IMR-90 (cell line): ENCODE measurements around the gene ANTXR2. TPM values are rescaled to one million over a fixed set of nuclear protein-coding genes. Genes with fewer than 3 reads are reported as not detected.

Source experiments
- ATAC-seq: fragments of 200-7000 bp; cut with Tn5 transposase; 2 replicates; pipeline ENCODE4 v1.9.1; 2020; ENCODE audit warnings: low read depth, mild to moderate bottlenecking, moderate library complexity
- BruUV-seq: library from RNA; stranded (reverse); fragments of 400-500 nt; replicated peaks from 2 replicates; lab custom pipeline; 2021; lab: Mats Ljungman, UMichigan
- CTCF ChIA-PET: fragments of 300-600 bp; formaldehyde crosslinking; extraction: SDS; loops from one replicate; lab custom pipeline; 2021; ENCODE audit warnings: antibody characterized with exemption; lab: Yijun Ruan, JAX
- POLR2A ChIA-PET: fragments of 300-600 bp; sonication (Branson Sonifier 250); formaldehyde crosslinking; loops from one replicate; lab custom pipeline; 2022; ENCODE audit warnings: antibody characterized with exemption; ENCODE audit not compliant: unreplicated experiment; lab: Charles Lee
- DNase-seq: peaks from one replicate; pipeline ENCODE4 v3.0.0; 2013
- H2AFZ ChIP-seq: replicated peaks from 2 replicates; pipeline ENCODE3; 2013; ENCODE audit warnings: low read length, mild to moderate bottlenecking; ENCODE audit not compliant: poor library complexity
- H2AK5ac ChIP-seq: 2 replicates; pipeline ENCODE4 v1.6.1; 2013; ENCODE audit warnings: low read depth, low read length, inconsistent platforms
- H2AK9ac ChIP-seq: replicated peaks from 2 replicates; pipeline ENCODE3; 2013; ENCODE audit warnings: mild to moderate bottlenecking, low read depth, low read length, moderate library complexity; ENCODE audit not compliant: poor library complexity
- H2BK120ac ChIP-seq: 2 replicates; pipeline ENCODE4 v1.6.1; 2013; ENCODE audit warnings: low read depth, low read length, inconsistent platforms
- H2BK15ac ChIP-seq: 3 replicates; pipeline ENCODE4 v1.6.1; 2013; ENCODE audit warnings: low read depth, low read length, inconsistent platforms
- H2BK20ac ChIP-seq: 2 replicates; pipeline ENCODE4 v1.6.1; 2013; ENCODE audit warnings: low read depth, mild to moderate bottlenecking, inconsistent platforms, low read length, moderate library complexity
- H2BK5ac ChIP-seq: 2 replicates; pipeline ENCODE4 v1.6.1; 2013; ENCODE audit warnings: mild to moderate bottlenecking, low read depth, low read length, inconsistent platforms; ENCODE audit not compliant: poor library complexity, severe bottlenecking
- H3K14ac ChIP-seq: replicated peaks from 2 replicates; pipeline ENCODE4 v1.6.1; 2013; ENCODE audit warnings: low read depth, low read length, inconsistent platforms
- H3K18ac ChIP-seq: 2 replicates; pipeline ENCODE4 v1.6.1; 2013; ENCODE audit warnings: low read depth, low read length, control low read depth
- H3K23ac ChIP-seq: 2 replicates; pipeline ENCODE4 v1.6.1; 2013; ENCODE audit warnings: low read depth, low read length, inconsistent platforms
- H3K27ac ChIP-seq: 2 replicates; pipeline ENCODE4 v1.5.1; 2013; ENCODE audit warnings: mild to moderate bottlenecking, control low read depth, low read length; ENCODE audit not compliant: insufficient read depth
- H3K27me3 ChIP-seq: 2 replicates; pipeline ENCODE4 v1.6.1; 2013; ENCODE audit warnings: low read length; ENCODE audit not compliant: control insufficient read depth, insufficient read depth
- H3K36me3 ChIP-seq: 2 replicates; pipeline ENCODE4 v1.6.1; 2013; ENCODE audit warnings: low read length, mixed read lengths; ENCODE audit not compliant: control insufficient read depth, insufficient read depth
- H3K4ac ChIP-seq: 2 replicates; pipeline ENCODE4 v1.6.1; 2013; ENCODE audit warnings: low read depth, low read length, inconsistent platforms
- H3K4me1 ChIP-seq: 2 replicates; pipeline ENCODE4 v1.6.1; 2013; ENCODE audit warnings: low read length, mixed read lengths; ENCODE audit not compliant: control insufficient read depth, insufficient read depth
- H3K4me2 ChIP-seq: 2 replicates; pipeline ENCODE4 v1.6.1; 2013; ENCODE audit warnings: low read depth, mild to moderate bottlenecking, control low read depth, low read length, moderate library complexity
- H3K4me3 ChIP-seq: 2 replicates; pipeline ENCODE4 v1.5.1; 2013; ENCODE audit warnings: low read depth, mild to moderate bottlenecking, control low read depth, low read length, moderate library complexity; ENCODE audit not compliant: insufficient read depth
- H3K56ac ChIP-seq: 2 replicates; pipeline ENCODE4 v1.6.1; 2013; ENCODE audit warnings: low read length, inconsistent platforms; ENCODE audit not compliant: insufficient read depth; ENCODE audit errors: extremely low read depth
- H3K79me1 ChIP-seq, 2 experiments: 2 replicates each; pipeline ENCODE4 v1.6.1; 2013; ENCODE audit warnings: low read length in 2 of 2, inconsistent platforms in 1 of 2, low read depth in 1 of 2
- H3K9ac ChIP-seq: 2 replicates; pipeline ENCODE4 v1.6.1; 2013; ENCODE audit warnings: low read depth, low read length, control low read depth
- H3K9me1 ChIP-seq: 2 replicates; pipeline ENCODE4 v1.6.1; 2013; ENCODE audit warnings: low read length, inconsistent platforms; ENCODE audit not compliant: insufficient read depth
- H3K9me3 ChIP-seq: 2 replicates; pipeline ENCODE4 v1.6.1; 2013; ENCODE audit warnings: low read length; ENCODE audit not compliant: control insufficient read depth, insufficient read depth
- H4K20me1 ChIP-seq: 2 replicates; pipeline ENCODE4 v1.6.1; 2013; ENCODE audit warnings: low read length, inconsistent platforms; ENCODE audit not compliant: insufficient read depth
- H4K5ac ChIP-seq: 2 replicates; pipeline ENCODE4 v1.6.1; 2013; ENCODE audit warnings: mild to moderate bottlenecking, low read depth, low read length, control low read depth
- H4K8ac ChIP-seq, 2 experiments: 2 replicates each; pipeline ENCODE4 v1.6.1; 2013; ENCODE audit warnings: low read depth in 2 of 2, low read length in 2 of 2, control low read depth in 1 of 2, inconsistent platforms in 1 of 2
- H4K91ac ChIP-seq: 2 replicates; pipeline ENCODE4 v1.6.1; 2013; ENCODE audit warnings: low read depth, low read length, inconsistent platforms; ENCODE audit not compliant: insufficient read depth
- FOS ChIP-seq: fragments of 150-350 bp; IDR thresholded peaks from 2 replicates; pipeline ENCODE4 v1.6.1; 2016; ENCODE audit warnings: low read depth, low read length
- RAD21 ChIP-seq: IDR thresholded peaks from 2 replicates; pipeline ENCODE4 v1.6.1; 2012; ENCODE audit warnings: low read length, improper control_type of control experiment
- WGBS, 2 experiments: methylation state at CpG; one replicate each; pipeline versions ENCODE4 v1.1.5 to v1.1.7; 2013; ENCODE audit warnings: missing lambda C conversion rate in 2 of 2; ENCODE audit not compliant: insufficient read length in 1 of 2; ENCODE audit errors: extremely low coverage in 2 of 2; 5-methylcytosine and 5-hydroxymethylcytosine counted together
- dilution Hi-C: fragments of 300-500 bp; cut with HindIII; formaldehyde crosslinking; loops from one replicate; pipeline ENCODE4 v1.14.3; 2018; ENCODE audit warnings: low sequenced_read_pairs; ENCODE audit not compliant: unreplicated experiment
- in situ Hi-C: fragments of 300-500 bp; cut with MboI; formaldehyde crosslinking; loops from 3 replicates; pipeline ENCODE4 v1.14.3; 2019; ENCODE audit warnings: low sequenced_read_pairs, inconsistent platforms, mixed read lengths
- intact Hi-C: fragments of 100-400 bp; cut with micrococcal nuclease; formaldehyde crosslinking; loops from 2 replicates; pipeline ENCODE4 v1.10.0; 2022
- polyA plus RNA-seq, 3 experiments: library from polyadenylated mRNA; depleted of rRNA; stranded (reverse); fragments of >200 nt; gene quantifications; 2 replicates each; pipeline ENCODE4 v1.2.3, GENCODE V29; 2012; ENCODE audit warnings: low replicate concordance in 1 of 3
- total RNA-seq: library from RNA; depleted of rRNA; stranded (reverse); fragments of >200 nt; gene quantifications from 2 replicates; pipeline ENCODE4 v1.2.3, GENCODE V29; 2012

ANTXR2 gene
- total and polyA plus RNA-seq, 2 of the 4 experiments (the other 2 are of a cell fraction) = 46.8 to 88.5 TPM

- Histone ChIP-seq H3K9ac (no peak overlapping the region), H3K36me3 (no peaks in the 10 kb centered on the region), H3K56ac (no peak overlapping the region), H3K27ac (no peak overlapping the region), H3K79me1 (no peaks in the 10 kb centered on the region), H4K91ac (no peak overlapping the region), H2AFZ (no peak overlapping the region), H3K18ac (no peak overlapping the region), H3K4me1 (peaks cover 2% of the 10 kb centered on the region; the same call in 1 of the 2 replicates), H4K20me1 (no peaks in the 10 kb centered on the region), H3K14ac (no peak overlapping the region), H2AK5ac (no peak overlapping the region), H3K23ac (no peak overlapping the region), H2BK5ac (no peak overlapping the region), H2AK9ac (no peak overlapping the region), H2BK20ac (no peak overlapping the region), H4K5ac (no peak overlapping the region), H2BK15ac (no peak overlapping the region), H3K27me3 (no peaks in the 10 kb centered on the region), H3K9me1 (no peaks in the 10 kb centered on the region), H4K8ac (no peak overlapping the region), H3K4me3 (no peak overlapping the region), H3K9me3 (no peaks in the 10 kb centered on the region), H2BK120ac (no peak overlapping the region), H3K4me2 (no peak overlapping the region), H3K4ac (no peak overlapping the region)
- TF ChIP-seq FOS (peak; percentile 31; the same call in 1 of the 2 replicates), RAD21 (no peak)
- WGBS, 2 experiments = no CpG with 5 or more reads among the region's 2 CpGs
- no TSS peak for BruUV-seq
- in situ Hi-C loops (no loop called here), intact Hi-C loops (no loop called here), dilution Hi-C loops (no loop called here)
- DNase-seq = peak; percentile 56
- peak; percentile 64 for ATAC-seq
- ChIA-PET CTCF (no interaction called here), POLR2A (no interaction called here)
Observed at GRCh38 chr4:80082693-80083092, 9.7 kb upstream of the ANTXR2 start.
